HepG2 (cell line): Measurements from ENCODE around the gene RNPEPL1. TPM values are rescaled to one million over a fixed set of nuclear protein-coding genes. Genes with fewer than 3 reads are reported as not detected.
A peak's percentile ranks its signal among the peaks of the same experiment; 100 is the strongest.

ENCODE experiments used
- ATF2 ChIP-seq: sonication (generic); formaldehyde crosslinking; IDR thresholded peaks from 2 replicates; pipeline ENCODE4 v1.4.0; 2020; ENCODE audit warnings: missing genetic modification reagents
- CENPT ChIP-seq: sonication (generic); formaldehyde crosslinking; IDR thresholded peaks from 2 replicates; pipeline ENCODE4 v1.8.0; 2022; ENCODE audit warnings: low read depth, mild to moderate bottlenecking, moderate library complexity, missing genetic modification reagents
- CREB1 ChIP-seq, 2 experiments: fragments of 450-650 bp in 1 of 2; IDR thresholded peaks; 2 replicates each; pipeline ENCODE4 v1.6.1; 2016 to 2017; ENCODE audit warnings: control low read depth in 1 of 2, mild to moderate bottlenecking in 1 of 2, missing compliant biosample characterization in 1 of 2, missing genetic modification characterization in 1 of 2
- DNMT1 ChIP-seq: sonication (generic); formaldehyde crosslinking; IDR thresholded peaks from 2 replicates; pipeline ENCODE4 v1.5.1; 2020; ENCODE audit warnings: mild to moderate bottlenecking, missing genetic modification reagents
- HOXA9 ChIP-seq: sonication (generic); formaldehyde crosslinking; IDR thresholded peaks from 2 replicates; pipeline ENCODE4 v1.8.1; 2022; ENCODE audit warnings: missing genetic modification reagents, mild to moderate bottlenecking, moderate library complexity, borderline replicate concordance
- MED8 ChIP-seq: sonication (generic); formaldehyde crosslinking; IDR thresholded peaks from 2 replicates; pipeline ENCODE4 v1.8.1; 2023; ENCODE audit warnings: mild to moderate bottlenecking, missing genetic modification reagents; ENCODE audit not compliant: insufficient replicate concordance
- MEF2D ChIP-seq: sonication (generic); formaldehyde crosslinking; IDR thresholded peaks from 2 replicates; pipeline ENCODE4 v1.5.1; 2020; ENCODE audit warnings: mild to moderate bottlenecking, missing genetic modification reagents
- NFKBIZ ChIP-seq: IDR thresholded peaks from 2 replicates; pipeline ENCODE4 v1.6.1; 2018; ENCODE audit warnings: missing genetic modification reagents, missing compliant biosample characterization
- PHB2 ChIP-seq: fragments of 450-650 bp; IDR thresholded peaks from 2 replicates; pipeline ENCODE4 v1.6.1; 2018; ENCODE audit not compliant: partially characterized antibody
- PLSCR1 ChIP-seq: sonication (generic); formaldehyde crosslinking; IDR thresholded peaks from 2 replicates; pipeline ENCODE4 v1.5.0; 2020; ENCODE audit warnings: missing genetic modification reagents, mild to moderate bottlenecking, borderline replicate concordance
- RAD21 ChIP-seq: fragments of 450-650 bp; formaldehyde crosslinking; IDR thresholded peaks from 2 replicates; pipeline ENCODE4 v1.5.0; 2020; ENCODE audit warnings: mild to moderate bottlenecking
- SALL1 ChIP-seq: sonication (generic); formaldehyde crosslinking; IDR thresholded peaks from 2 replicates; pipeline ENCODE4 v1.8.0; 2022; ENCODE audit warnings: mild to moderate bottlenecking, missing genetic modification reagents
- SNAPC4 ChIP-seq: sonication (generic); formaldehyde crosslinking; IDR thresholded peaks from 2 replicates; pipeline ENCODE4 v1.4.0; 2020; ENCODE audit warnings: mild to moderate bottlenecking, missing genetic modification reagents
- THAP7 ChIP-seq: sonication (generic); formaldehyde crosslinking; IDR thresholded peaks from 2 replicates; pipeline ENCODE4 v1.8.1; 2023; ENCODE audit warnings: mild to moderate bottlenecking, missing genetic modification reagents
- TSC22D2 ChIP-seq: sonication (generic); formaldehyde crosslinking; IDR thresholded peaks from 2 replicates; pipeline ENCODE4 v1.5.1; 2020; ENCODE audit warnings: missing genetic modification reagents, mild to moderate bottlenecking, borderline replicate concordance
- ZBTB42 ChIP-seq: sonication (generic); formaldehyde crosslinking; IDR thresholded peaks from 2 replicates; pipeline ENCODE4 v1.5.0; 2020; ENCODE audit warnings: mild to moderate bottlenecking, missing genetic modification reagents
- ZIK1 ChIP-seq: sonication (generic); formaldehyde crosslinking; IDR thresholded peaks from 2 replicates; pipeline ENCODE4 v1.5.0; 2020; ENCODE audit warnings: mild to moderate bottlenecking, low read depth, missing genetic modification reagents, borderline replicate concordance
- ZNF441 ChIP-seq: sonication (generic); formaldehyde crosslinking; IDR thresholded peaks from 2 replicates; pipeline ENCODE4 v1.7.0; 2021; ENCODE audit warnings: missing genetic modification reagents, borderline replicate concordance
- ZNF749 ChIP-seq: sonication (generic); formaldehyde crosslinking; IDR thresholded peaks from 2 replicates; pipeline ENCODE4 v1.8.0; 2022; ENCODE audit warnings: mild to moderate bottlenecking, missing genetic modification reagents, moderate library complexity, borderline replicate concordance
- ZNF768 ChIP-seq: sonication (generic); formaldehyde crosslinking; IDR thresholded peaks from 2 replicates; pipeline ENCODE4 v1.4.0; 2020; ENCODE audit warnings: missing genetic modification reagents
- ZNF792 ChIP-seq: IDR thresholded peaks from 2 replicates; pipeline ENCODE4 v1.6.1; 2016
- polyA plus RNA-seq, 8 experiments: library from polyadenylated mRNA; depleted of rRNA in 3 of 8; stranded (reverse) in 7 of 8; unstranded in 1 of 8; fragments of >200 nt; fragmentation: Illumina TruSeq in 4 of 8; extraction: Trizol in 4 of 8; gene quantifications; 2 replicates each; pipeline versions ENCODE4 v1.2.1 to v1.2.3, GENCODE V29; 2011 to 2016; ENCODE audit warnings: low read depth in 4 of 8, missing spikeins in 1 of 8, mixed read lengths in 1 of 8; ENCODE audit not compliant: insufficient read depth in 1 of 8
- total RNA-seq, 5 experiments: library from RNA; depleted of rRNA; stranded (reverse); fragments of >200 nt; fragmentation: Illumina TruSeq; extraction: Trizol; gene quantifications; 2 replicates each; pipeline ENCODE4 v1.2.3, GENCODE V29; 2016; ENCODE audit warnings: low read depth in 1 of 5

RNPEPL1 gene
- total and polyA plus RNA-seq, 2 of the 13 experiments (the other 11 are each of a cell fraction or from before 2014, with no cell fraction given), result 13.0 to 18.0 TPM

- TF ChIP-seq PLSCR1 (CRISPR knock-in tag) (peak; percentile 69; the same call in 1 of the 2 replicates), ZNF768 (peak; percentile 63; the same call in 1 of the 2 replicates), ZIK1 (CRISPR knock-in tag) (peak; percentile 98), ZBTB42 (CRISPR knock-in tag) (peak; percentile 68; the same call in 1 of the 2 replicates), ZNF441 (CRISPR knock-in tag) (peak; percentile 88), PHB2 (no peak), ATF2 (CRISPR knock-in tag) (peak; percentile 70), ZNF749 (CRISPR knock-in tag) (peak; percentile 40), MED8 (CRISPR knock-in tag) (peak; percentile 71), HOXA9 (CRISPR knock-in tag) (peak; percentile 5), ZNF792 (CRISPR knock-in tag) (0 out of 2 replicates have a peak, but pooled peaks have one; percentile 42), SALL1 (CRISPR knock-in tag) (peak; percentile 92), NFKBIZ (CRISPR knock-in tag) (peak; percentile 43; the same call in 1 of the 2 replicates), RAD21 (CRISPR knock-in tag) (peak; percentile 81), SNAPC4 (CRISPR knock-in tag) (no peak; the same call in 1 of the 2 replicates), TSC22D2 (CRISPR knock-in tag) (peak; percentile 59; the same call in 1 of the 2 replicates), DNMT1 (CRISPR knock-in tag) (peak; percentile 99), THAP7 (CRISPR knock-in tag) (peak; percentile 86), MEF2D (CRISPR knock-in tag) (0 out of 2 replicates have a peak, but pooled peaks have one; percentile 45), CREB1 (IDR thresholded peaks at IDR 0.05) (peak; percentile 64; the same call in 1 of the 2 replicates), CREB1 (CRISPR knock-in tag; IDR thresholded peaks at IDR 0.05) (no peak), CENPT (CRISPR knock-in tag) (peak; percentile 89; the same call in 1 of the 2 replicates)
Observed at GRCh38 chr2:240560480-240561324, 7.6 kb upstream of the RNPEPL1 start (continued).
